SK-N-SH (cell line): Measurements from ENCODE around the gene USP12. TPM values are rescaled to one million over a fixed set of nuclear protein-coding genes. Genes with fewer than 3 reads are reported as not detected.

Experiments
- CTCF ChIA-PET: fragments of 300-600, 350-600 bp; formaldehyde crosslinking; extraction: SDS; loops from one replicate; lab custom pipeline; 2021; lab: Yijun Ruan, JAX
- POLR2A ChIA-PET: fragments of 350-600 bp; sonication (Branson Sonifier 250); formaldehyde crosslinking; extraction: SDS; loops from one replicate; lab custom pipeline; 2020; ENCODE audit warnings: antibody characterized with exemption, inconsistent platforms; lab: Yijun Ruan, JAX
- DNase-seq: peaks from one replicate; pipeline ENCODE4 v3.0.0; 2012
- H2AFZ ChIP-seq: fragments of 200-600 bp; sonication (generic); 2 replicates; pipeline ENCODE4 v1.8.1; 2016; ENCODE audit warnings: antibody characterized with exemption, mild to moderate bottlenecking, low read depth
- H3F3A ChIP-seq: fragments of 200-600 bp; sonication (generic); replicated peaks from 2 replicates; pipeline ENCODE3; 2016; ENCODE audit warnings: antibody characterized with exemption, mild to moderate bottlenecking; ENCODE audit not compliant: insufficient read depth
- H3K27ac ChIP-seq, 2 experiments: fragments of 200-500 bp in 1 of 2; fragments of 200-600 bp in 1 of 2; sonication (Bioruptor generic) in 1 of 2; sonication (generic), shearing (Covaris generic) in 1 of 2; 2 replicates each; pipeline versions ENCODE4 v1.5.1 to v1.6.1; 2014 to 2016; ENCODE audit warnings: low read depth in 2 of 2, inconsistent platforms in 1 of 2, low read length in 1 of 2, mild to moderate bottlenecking in 1 of 2, mixed read lengths in 1 of 2
- H3K27me3 ChIP-seq: fragments of 200-600 bp; sonication (generic), shearing (Covaris generic); 2 replicates; pipeline ENCODE4 v1.6.1; 2016; ENCODE audit warnings: mixed run types; ENCODE audit not compliant: insufficient read depth
- H3K36me3 ChIP-seq, 2 experiments: fragments of 200-500 bp in 1 of 2; fragments of 200-600 bp in 1 of 2; sonication (Bioruptor generic) in 1 of 2; sonication (generic) in 1 of 2; replicated peaks in 1 of 2; 2 replicates each; pipeline versions ENCODE3 to v1.5.1; 2014 to 2016; ENCODE audit warnings: low read length in 1 of 2, mild to moderate bottlenecking in 1 of 2; ENCODE audit not compliant: insufficient read depth in 2 of 2, control insufficient read depth in 1 of 2
- H3K4me1 ChIP-seq, 2 experiments: fragments of 200-500 bp in 1 of 2; fragments of 200-600 bp in 1 of 2; sonication (Bioruptor generic) in 1 of 2; sonication (generic), shearing (Covaris generic) in 1 of 2; 2 replicates each; pipeline versions ENCODE4 v1.5.1 to v1.6.1; 2014 to 2016; ENCODE audit warnings: low read depth in 1 of 2, low read length in 1 of 2, mixed run types in 1 of 2; ENCODE audit not compliant: insufficient read depth in 2 of 2, control insufficient read depth in 1 of 2
- H3K4me2 ChIP-seq: fragments of 200-600 bp; sonication (generic), shearing (Covaris generic); 2 replicates; pipeline ENCODE4 v1.6.1; 2017; ENCODE audit warnings: mixed run types
- H3K4me3 ChIP-seq, 2 experiments: fragments of 200-500 bp in 1 of 2; fragments of 200-600 bp in 1 of 2; sonication (Bioruptor generic) in 1 of 2; sonication (generic), shearing (Covaris generic) in 1 of 2; 2 replicates each; pipeline versions ENCODE4 v1.5.1 to v1.8.1; 2014 to 2016; ENCODE audit warnings: low read depth in 2 of 2, inconsistent platforms in 1 of 2, low read length in 1 of 2, mild to moderate bottlenecking in 1 of 2, mixed read lengths in 1 of 2, moderate library complexity in 1 of 2
- H3K79me2 ChIP-seq: fragments of 200-600 bp; sonication (generic); 2 replicates; pipeline ENCODE4 v1.8.1; 2017; ENCODE audit warnings: mild to moderate bottlenecking; ENCODE audit not compliant: insufficient read depth
- H3K9ac ChIP-seq: fragments of 200-600 bp; sonication (generic); 2 replicates; pipeline ENCODE4 v1.6.1; 2017; ENCODE audit warnings: mixed run types
- H3K9me2 ChIP-seq: fragments of 200-600 bp; sonication (generic); 2 replicates; pipeline ENCODE4 v1.6.1; 2017; ENCODE audit warnings: mixed run types
- H3K9me3 ChIP-seq: fragments of 200-600 bp; sonication (generic); 2 replicates; pipeline ENCODE4 v1.6.1; 2017; ENCODE audit warnings: mixed run types, mild to moderate bottlenecking, moderate library complexity
- H4K20me1 ChIP-seq: fragments of 200-600 bp; sonication (generic); 2 replicates; pipeline ENCODE4 v1.6.1; 2017; ENCODE audit warnings: mild to moderate bottlenecking, mixed run types; ENCODE audit not compliant: insufficient read depth
- ELF1 ChIP-seq: IDR thresholded peaks from 2 replicates; pipeline ENCODE4 v1.4.0; 2012
- GATA2 ChIP-seq: sonication (generic); formaldehyde crosslinking; IDR thresholded peaks from 2 replicates; pipeline ENCODE4 v1.5.0; 2020; ENCODE audit warnings: mild to moderate bottlenecking, missing genetic modification reagents
- MAX ChIP-seq: IDR thresholded peaks from 2 replicates; pipeline ENCODE4 v1.4.0; 2012; ENCODE audit warnings: low read depth
- MXI1 ChIP-seq: IDR thresholded peaks from 2 replicates; pipeline ENCODE4 v1.6.1; 2012; ENCODE audit warnings: mild to moderate bottlenecking, low read depth, low read length, improper control_type of control experiment
- NFIC ChIP-seq: IDR thresholded peaks from 2 replicates; pipeline ENCODE4 v1.4.0; 2012; ENCODE audit warnings: borderline replicate concordance
- NRF1 ChIP-seq: IDR thresholded peaks from 2 replicates; pipeline ENCODE4 v1.6.1; 2012; ENCODE audit warnings: low read depth, mild to moderate bottlenecking, low read length
- PBX3 ChIP-seq: IDR thresholded peaks from 2 replicates; pipeline ENCODE4; 2012
- POLR2AphosphoS5 ChIP-seq: IDR thresholded peaks from 2 replicates; pipeline ENCODE4 v1.6.1; 2012; ENCODE audit warnings: low read depth, low read length
- RXRA ChIP-seq: IDR thresholded peaks from 2 replicates; pipeline ENCODE4 v1.4.0; 2012; ENCODE audit warnings: low read depth, mild to moderate bottlenecking, borderline replicate concordance
- TCF12 ChIP-seq: IDR thresholded peaks from 2 replicates; pipeline ENCODE4 v1.4.0; 2012
- TEAD4 ChIP-seq: IDR thresholded peaks from 2 replicates; pipeline ENCODE4 v1.4.0; 2012; ENCODE audit warnings: mild to moderate bottlenecking, borderline replicate concordance; ENCODE audit not compliant: insufficient read depth
- WGBS: methylation state at CpG from one replicate; pipeline ENCODE4 v1.1.6; 2017; ENCODE audit warnings: low lambda C conversion rate; 5-methylcytosine and 5-hydroxymethylcytosine counted together
- polyA plus RNA-seq, 3 experiments: library from polyadenylated mRNA; depleted of rRNA; stranded (reverse); fragments of >200 nt; gene quantifications; 2 replicates each; pipeline ENCODE4 v1.2.3, GENCODE V29; 2012
- TF ChIP-seq, protein P1 (sequence below): fragments of 150-350 bp; IDR thresholded peaks from 2 replicates; pipeline ENCODE4 v1.6.1; 2016; ENCODE audit warnings: mild to moderate bottlenecking, low read depth, low read length
- TF ChIP-seq, protein P2 (sequence below): fragments of 150-350 bp; IDR thresholded peaks from 2 replicates; pipeline ENCODE4 v1.6.1; 2017; ENCODE audit warnings: antibody characterized with exemption, low read length, low read depth, borderline replicate concordance

Gene USP12
- polyA plus RNA-seq, 1 of the 3 experiments (the other 2 are of a cell fraction) = 5.0 TPM

DNA sequence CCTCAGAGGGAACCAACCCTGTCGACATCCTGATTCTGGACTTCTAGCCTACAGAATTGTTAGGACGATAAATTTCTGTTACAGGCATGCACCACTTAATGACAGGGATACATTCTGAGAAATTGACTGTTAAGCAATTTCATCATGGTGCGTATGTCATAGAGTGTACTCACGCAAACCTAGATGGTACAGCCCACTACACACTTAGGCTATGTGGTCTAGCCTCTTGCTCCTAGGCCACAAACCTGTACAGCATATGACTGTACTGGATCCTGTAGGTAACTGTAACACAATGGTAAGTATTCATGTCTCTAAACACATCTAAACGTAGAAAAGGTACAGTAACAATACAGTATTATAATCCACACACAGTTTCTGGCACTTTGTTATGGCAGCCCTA lies 13.3 kb downstream of the USP12 start:
- H3K9me3 ChIP-seq = 0 out of 2 replicates have a peak, but pooled peaks cover 8% of the 10 kb centered on the region
- no peaks in the 10 kb centered on the region for H3K27me3 ChIP-seq
- POLR2A ChIA-PET = no interaction called here
- no peak overlapping the region for H3K27ac ChIP-seq
- peaks cover 10% of the 10 kb centered on the region for H3F3A ChIP-seq
- 91% methylated on average over 5 of the region's 5 CpGs for WGBS
- H3K79me2 ChIP-seq = peaks cover 100% of the 10 kb centered on the region
- TF ChIP-seq TEAD4 (no peak), ELF1 (no peak), NFIC (no peak), POLR2AphosphoS5 (no peak), NRF1 (no peak)
- TF ChIP-seq, protein P1, sequence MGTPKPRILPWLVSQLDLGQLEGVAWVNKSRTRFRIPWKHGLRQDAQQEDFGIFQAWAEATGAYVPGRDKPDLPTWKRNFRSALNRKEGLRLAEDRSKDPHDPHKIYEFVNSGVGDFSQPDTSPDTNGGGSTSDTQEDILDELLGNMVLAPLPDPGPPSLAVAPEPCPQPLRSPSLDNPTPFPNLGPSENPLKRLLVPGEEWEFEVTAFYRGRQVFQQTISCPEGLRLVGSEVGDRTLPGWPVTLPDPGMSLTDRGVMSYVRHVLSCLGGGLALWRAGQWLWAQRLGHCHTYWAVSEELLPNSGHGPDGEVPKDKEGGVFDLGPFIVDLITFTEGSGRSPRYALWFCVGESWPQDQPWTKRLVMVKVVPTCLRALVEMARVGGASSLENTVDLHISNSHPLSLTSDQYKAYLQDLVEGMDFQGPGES = no peak
- CTCF ChIA-PET = no interaction called here
- H3K4me3 ChIP-seq = no peak overlapping the region
- no peak overlapping the region for H2AFZ ChIP-seq
- peaks cover 0 to 32% of the 10 kb centered on the region in 2 experiments for H3K36me3 ChIP-seq
- DNase-seq = no peak
- H3K4me1 ChIP-seq = no peaks in the 10 kb centered on the region; a peak in 1 of 4 replicates
- no peak overlapping the region for H3K4me2 ChIP-seq
- H3K9ac ChIP-seq = no peak overlapping the region
- H3K9me2 ChIP-seq = no peaks in the 10 kb centered on the region
- H4K20me1 ChIP-seq = peaks cover 57% of the 10 kb centered on the region

DNA sequence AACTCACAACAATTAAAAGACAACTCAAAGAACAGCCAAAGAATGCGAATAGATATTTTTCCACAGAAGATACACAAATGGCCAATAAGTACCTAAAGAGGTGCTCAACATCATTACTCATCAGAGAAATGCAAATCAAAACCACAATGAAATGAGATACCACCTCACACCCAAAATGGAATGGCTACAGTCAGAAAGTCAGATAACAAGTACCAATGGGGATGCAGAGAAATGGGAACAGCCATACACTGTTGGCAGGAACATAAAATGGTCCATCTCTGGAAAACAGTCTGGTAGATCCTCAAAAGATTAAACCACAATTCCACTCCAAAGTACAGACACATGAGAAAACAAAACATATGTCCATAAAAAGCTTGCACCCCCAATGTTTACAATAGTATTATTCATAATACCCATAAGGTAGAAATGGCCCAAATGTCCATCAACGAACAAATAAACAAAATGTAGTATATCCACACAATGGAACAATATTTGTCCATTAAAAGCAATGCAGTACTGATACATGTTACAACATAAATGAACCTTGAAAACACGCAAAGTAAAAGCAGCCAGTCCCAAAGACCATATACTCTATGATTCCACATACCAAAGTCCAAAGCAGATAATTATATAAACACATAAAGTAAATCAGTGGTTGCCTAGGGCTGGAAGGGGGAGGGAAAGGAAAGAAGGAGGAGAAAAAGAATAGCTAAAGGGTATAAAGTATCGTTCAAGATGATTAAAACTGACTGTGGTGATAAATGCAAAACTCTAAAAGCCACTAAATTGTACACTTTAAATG lies 19.6 kb downstream of the USP12 start:
- H3K4me3 ChIP-seq = no peak overlapping the region
- no peak overlapping the region for H2AFZ ChIP-seq
- peaks cover 70% of the 10 kb centered on the region for H4K20me1 ChIP-seq
- DNase-seq = no peak
- ChIA-PET CTCF (interaction anchor here (1.1 kb wide), 1 partner anchor 14 kb away, joined by 3 read pairs; no protein-coding TSS in a partner anchor), POLR2A (no interaction called here)
- H3K9ac ChIP-seq = no peak overlapping the region
- H3K9me2 ChIP-seq = no peaks in the 10 kb centered on the region
- H3K9me3 ChIP-seq = 0 out of 2 replicates have a peak, but pooled peaks cover 8% of the 10 kb centered on the region
- WGBS = 71% methylated on average over 4 of the region's 4 CpGs
- no peaks in the 10 kb centered on the region; a peak in 1 of 4 replicates for H3K4me1 ChIP-seq
- peaks cover 10% of the 10 kb centered on the region for H3F3A ChIP-seq
- TF ChIP-seq GATA2 = no peak
- no peak for TF ChIP-seq ELF1
- TF ChIP-seq MAX = no peak
- TF ChIP-seq, protein P2, sequence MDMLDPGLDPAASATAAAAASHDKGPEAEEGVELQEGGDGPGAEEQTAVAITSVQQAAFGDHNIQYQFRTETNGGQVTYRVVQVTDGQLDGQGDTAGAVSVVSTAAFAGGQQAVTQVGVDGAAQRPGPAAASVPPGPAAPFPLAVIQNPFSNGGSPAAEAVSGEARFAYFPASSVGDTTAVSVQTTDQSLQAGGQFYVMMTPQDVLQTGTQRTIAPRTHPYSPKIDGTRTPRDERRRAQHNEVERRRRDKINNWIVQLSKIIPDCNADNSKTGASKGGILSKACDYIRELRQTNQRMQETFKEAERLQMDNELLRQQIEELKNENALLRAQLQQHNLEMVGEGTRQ = no peak
- TF ChIP-seq RXRA = no peak
- no peak for TF ChIP-seq TEAD4
- no peak for TF ChIP-seq TCF12
- no peak for TF ChIP-seq PBX3
- TF ChIP-seq MXI1 = no peak
- peaks cover 99% of the 10 kb centered on the region for H3K79me2 ChIP-seq
- peaks cover 0 to 7% of the 10 kb centered on the region in 2 experiments for H3K36me3 ChIP-seq
- no peak overlapping the region for H3K27ac ChIP-seq
- no peak overlapping the region for H3K4me2 ChIP-seq
- H3K27me3 ChIP-seq = no peaks in the 10 kb centered on the region
